ENCODE results near the gene FOSL2. TPM values are rescaled to one million over a fixed set of nuclear protein-coding genes. Genes with fewer than 3 reads are reported as not detected.

Gene FOSL2
- total and polyA plus RNA-seq, 10 of the 15 experiments (the other 5 are each of a cell fraction or from before 2014, with no cell fraction given) = 0.05 to 1.3 (median 0.34) TPM

DNA sequence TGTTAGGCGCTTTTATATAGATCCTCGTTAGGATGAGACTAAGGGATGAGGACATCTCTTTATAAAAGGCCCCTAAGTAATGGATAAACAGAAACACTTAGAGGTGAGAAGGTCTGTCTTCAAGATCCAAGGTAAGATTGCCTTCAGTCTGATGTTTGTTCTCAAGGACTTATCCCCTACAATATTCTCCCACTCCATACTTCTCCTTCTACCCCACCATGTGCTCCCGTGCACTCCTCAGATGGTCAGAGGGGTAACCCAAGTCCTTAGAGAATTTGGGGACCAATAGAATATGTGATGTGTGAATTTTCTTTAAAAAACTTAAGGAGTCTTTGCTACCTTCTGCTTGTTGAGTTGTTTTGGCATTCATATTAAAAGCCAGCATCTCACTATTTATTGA, 23.1 kb downstream of the FOSL2 start:
- Histone ChIP-seq H3K27me3 (replicated peaks in 1 of 2; ENCODE audit: control insufficient read depth in 2 of 2, insufficient read depth in 2 of 2, low read length in 1 of 2) (no peaks in the 10 kb centered on the region), H4K20me1 (ENCODE audit: control insufficient read depth, insufficient read depth) (no peaks in the 10 kb centered on the region), H3K36me3 (ENCODE audit: control insufficient read depth in 2 of 2, insufficient read depth in 2 of 2, low read length in 1 of 2) (no peaks in the 10 kb centered on the region), H3K4me1 (ENCODE audit: control insufficient read depth, insufficient read depth, low read length) (no peaks in the 10 kb centered on the region), H3K9ac (ENCODE audit: control insufficient read depth, insufficient read depth, low read length) (no peak overlapping the region), H3K9me3 (replicated peaks; ENCODE audit: control insufficient read depth, insufficient read depth, low read length) (no peaks in the 10 kb centered on the region), H3K4me2 (ENCODE audit: control insufficient read depth, insufficient read depth) (no peak overlapping the region), H3K4me3 (no peak overlapping the region), H3K79me2 (ENCODE audit: control insufficient read depth, insufficient read depth, low read length) (no peaks in the 10 kb centered on the region), H3K27ac (ENCODE audit: control insufficient read depth, insufficient read depth) (no peak overlapping the region), H2AFZ (ENCODE audit: control insufficient read depth, low read depth, low read length) (no peak overlapping the region)
- ChIA-PET CTCF (interaction anchor here (1.4 kb wide), 1 partner anchor 712 kb away, joined by 4 read pairs; no protein-coding TSS in a partner anchor), SMC1A (ENCODE audit: uncharacterized antibody, unreplicated experiment) (interaction anchor here (0.6 to 1.7 kb wide), 2 partner anchors 13 to 526 kb away, joined by 4 to 6 read pairs; no protein-coding TSS in a partner anchor), RAD21 (ENCODE audit: unreplicated experiment) (no interaction called here), POLR2A (no interaction called here)
- in situ Hi-C loops (cut with MboI) (no loop called here), intact Hi-C loops (cut with micrococcal nuclease; ENCODE audit: unreplicated experiment) (no loop called here)
- WGBS (ENCODE audit: insufficient coverage, insufficient replicate concordance, low lambda C conversion rate, missing lambda C conversion rate) = 86% methylated on average over 3 of the region's 3 CpGs
- ATAC-seq (no peak), DNase-seq (ENCODE audit: low read depth, low spot score) (no peak), FAIRE-seq (no peak)
- BruUV-seq (replicated peaks) = no TSS peak
- TF ChIP-seq, protein P1, sequence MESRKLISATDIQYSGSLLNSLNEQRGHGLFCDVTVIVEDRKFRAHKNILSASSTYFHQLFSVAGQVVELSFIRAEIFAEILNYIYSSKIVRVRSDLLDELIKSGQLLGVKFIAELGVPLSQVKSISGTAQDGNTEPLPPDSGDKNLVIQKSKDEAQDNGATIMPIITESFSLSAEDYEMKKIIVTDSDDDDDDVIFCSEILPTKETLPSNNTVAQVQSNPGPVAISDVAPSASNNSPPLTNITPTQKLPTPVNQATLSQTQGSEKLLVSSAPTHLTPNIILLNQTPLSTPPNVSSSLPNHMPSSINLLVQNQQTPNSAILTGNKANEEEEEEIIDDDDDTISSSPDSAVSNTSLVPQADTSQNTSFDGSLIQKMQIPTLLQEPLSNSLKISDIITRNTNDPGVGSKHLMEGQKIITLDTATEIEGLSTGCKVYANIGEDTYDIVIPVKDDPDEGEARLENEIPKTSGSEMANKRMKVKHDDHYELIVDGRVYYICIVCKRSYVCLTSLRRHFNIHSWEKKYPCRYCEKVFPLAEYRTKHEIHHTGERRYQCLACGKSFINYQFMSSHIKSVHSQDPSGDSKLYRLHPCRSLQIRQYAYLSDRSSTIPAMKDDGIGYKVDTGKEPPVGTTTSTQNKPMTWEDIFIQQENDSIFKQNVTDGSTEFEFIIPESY (IDR thresholded peaks at IDR 0.05) = no peak
- TF ChIP-seq TAF1 (IDR thresholded peaks at IDR 0.05; ENCODE audit: borderline replicate concordance, low read depth, low read length) (no peak), SMC3 (IDR thresholded peaks at IDR 0.05; ENCODE audit: borderline replicate concordance, low read length) (no peak), NFYA (IDR thresholded peaks at IDR 0.05; ENCODE audit: borderline replicate concordance, low read depth, low read length) (no peak), MYC (IDR thresholded peaks at IDR 0.05; ENCODE audit: insufficient read depth, insufficient read length, insufficient replicate concordance, low read length, severe bottlenecking) (no peak), SRF (IDR thresholded peaks at IDR 0.05; ENCODE audit: low read depth in 2 of 2, low read length in 2 of 2) (no peak), MTA2 (IDR thresholded peaks at IDR 0.05; ENCODE audit: low read depth) (no peak), ZNF384 (IDR thresholded peaks at IDR 0.05; ENCODE audit: borderline replicate concordance, low read depth, low read length) (no peak), SREBF2 (IDR thresholded peaks at IDR 0.05; ENCODE audit: low read length) (no peak), IRF3 (IDR thresholded peaks at IDR 0.05) (no peak), CBX3 (IDR thresholded peaks at IDR 0.05; ENCODE audit: borderline replicate concordance, low read depth) (no peak), SUPT20H (IDR thresholded peaks at IDR 0.05; ENCODE audit: borderline replicate concordance, control insufficient read depth, low read depth, low read length) (no peak), ZZZ3 (IDR thresholded peaks at IDR 0.05; ENCODE audit: control insufficient read depth, insufficient read length, low read depth) (no peak), ZNF274 (IDR thresholded peaks at IDR 0.05; ENCODE audit: insufficient read depth, insufficient read length) (no peak), PAX8 (IDR thresholded peaks at IDR 0.05) (no peak)
- TF ChIP-seq, protein P2, sequence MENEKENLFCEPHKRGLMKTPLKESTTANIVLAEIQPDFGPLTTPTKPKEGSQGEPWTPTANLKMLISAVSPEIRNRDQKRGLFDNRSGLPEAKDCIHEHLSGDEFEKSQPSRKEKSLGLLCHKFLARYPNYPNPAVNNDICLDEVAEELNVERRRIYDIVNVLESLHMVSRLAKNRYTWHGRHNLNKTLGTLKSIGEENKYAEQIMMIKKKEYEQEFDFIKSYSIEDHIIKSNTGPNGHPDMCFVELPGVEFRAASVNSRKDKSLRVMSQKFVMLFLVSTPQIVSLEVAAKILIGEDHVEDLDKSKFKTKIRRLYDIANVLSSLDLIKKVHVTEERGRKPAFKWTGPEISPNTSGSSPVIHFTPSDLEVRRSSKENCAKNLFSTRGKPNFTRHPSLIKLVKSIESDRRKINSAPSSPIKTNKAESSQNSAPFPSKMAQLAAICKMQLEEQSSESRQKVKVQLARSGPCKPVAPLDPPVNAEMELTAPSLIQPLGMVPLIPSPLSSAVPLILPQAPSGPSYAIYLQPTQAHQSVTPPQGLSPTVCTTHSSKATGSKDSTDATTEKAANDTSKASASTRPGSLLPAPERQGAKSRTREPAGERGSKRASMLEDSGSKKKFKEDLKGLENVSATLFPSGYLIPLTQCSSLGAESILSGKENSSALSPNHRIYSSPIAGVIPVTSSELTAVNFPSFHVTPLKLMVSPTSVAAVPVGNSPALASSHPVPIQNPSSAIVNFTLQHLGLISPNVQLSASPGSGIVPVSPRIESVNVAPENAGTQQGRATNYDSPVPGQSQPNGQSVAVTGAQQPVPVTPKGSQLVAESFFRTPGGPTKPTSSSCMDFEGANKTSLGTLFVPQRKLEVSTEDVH (IDR thresholded peaks at IDR 0.05; ENCODE audit: low read depth, partially characterized antibody) = no peak
- TF ChIP-seq, protein P3, sequence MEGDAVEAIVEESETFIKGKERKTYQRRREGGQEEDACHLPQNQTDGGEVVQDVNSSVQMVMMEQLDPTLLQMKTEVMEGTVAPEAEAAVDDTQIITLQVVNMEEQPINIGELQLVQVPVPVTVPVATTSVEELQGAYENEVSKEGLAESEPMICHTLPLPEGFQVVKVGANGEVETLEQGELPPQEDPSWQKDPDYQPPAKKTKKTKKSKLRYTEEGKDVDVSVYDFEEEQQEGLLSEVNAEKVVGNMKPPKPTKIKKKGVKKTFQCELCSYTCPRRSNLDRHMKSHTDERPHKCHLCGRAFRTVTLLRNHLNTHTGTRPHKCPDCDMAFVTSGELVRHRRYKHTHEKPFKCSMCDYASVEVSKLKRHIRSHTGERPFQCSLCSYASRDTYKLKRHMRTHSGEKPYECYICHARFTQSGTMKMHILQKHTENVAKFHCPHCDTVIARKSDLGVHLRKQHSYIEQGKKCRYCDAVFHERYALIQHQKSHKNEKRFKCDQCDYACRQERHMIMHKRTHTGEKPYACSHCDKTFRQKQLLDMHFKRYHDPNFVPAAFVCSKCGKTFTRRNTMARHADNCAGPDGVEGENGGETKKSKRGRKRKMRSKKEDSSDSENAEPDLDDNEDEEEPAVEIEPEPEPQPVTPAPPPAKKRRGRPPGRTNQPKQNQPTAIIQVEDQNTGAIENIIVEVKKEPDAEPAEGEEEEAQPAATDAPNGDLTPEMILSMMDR (IDR thresholded peaks at IDR 0.05 in 2 of 3, conservative IDR thresholded peaks at IDR 0.05 in 1 of 3; ENCODE audit: control insufficient read depth in 2 of 3, extremely low read depth in 1 of 3, insufficient read depth in 1 of 3, low read depth in 3 of 3, low read length in 3 of 3) = no peak

Data from GM12878 (cell line).